Inflammatory macrophage treated with lipopolysaccharide for 4 hours (primary cell): ENCODE results near the gene ORMDL2.
"Not testable (repeated sequence)": the region's sequence is repeated elsewhere in the genome, so short reads cannot be mapped to it uniquely, and the experiment has no call there.

Source experiments
- DNase-seq: peaks from one replicate; pipeline ENCODE4 v3.0.0-alpha.2; 2020

ORMDL2 gene

GRCh38 chr12:55861871-55862270 is 44.0 kb downstream of the ORMDL2 start:
- no peak for DNase-seq

- DNase-seq: no peak
These were observed 44.4 kb downstream of the ORMDL2 start for GRCh38 chr12:55862286-55862685.

- DNase-seq: not testable (repeated sequence)
These were observed 45.1 kb downstream of the ORMDL2 start for GRCh38 chr12:55862931-55863330.

GRCh38 chr12:55865327-55865726 is 47.5 kb downstream of the ORMDL2 start:
- no peak for DNase-seq

- DNase-seq: not testable (repeated sequence)
These were observed 48.7 kb downstream of the ORMDL2 start for GRCh38 chr12:55866454-55867004.
